Endothelial cell of umbilical vein (primary cell): ENCODE measurements around the gene SLC25A21.

Experiments
- EZH2 ChIP-seq: IDR thresholded peaks from 2 replicates; pipeline ENCODE4 v1.6.1; 2012; ENCODE audit warnings: borderline replicate concordance, low read depth, mild to moderate bottlenecking, moderate library complexity, low read length, inconsistent platforms; ENCODE audit not compliant: severe bottlenecking
- POLR2A ChIP-seq: IDR thresholded peaks from 2 replicates; pipeline ENCODE4 v1.6.1; 2012; ENCODE audit warnings: low read depth, mild to moderate bottlenecking, control low read depth, low read length
- TF ChIP-seq, protein P1 (sequence below), 2 donors: IDR thresholded peaks; 1 replicate in 1 of 2; 2 replicates in 1 of 2; pipeline ENCODE4 v1.5.1; 2011; ENCODE audit warnings: low read length in 2 of 2, mild to moderate bottlenecking in 2 of 2, moderate library complexity in 2 of 2, control low read depth in 1 of 2, inconsistent platforms in 1 of 2, low read depth in 1 of 2; ENCODE audit not compliant: insufficient read depth in 1 of 2; ENCODE audit errors: extremely low read depth in 1 of 2

- TF ChIP-seq EZH2, result no peak
- TF ChIP-seq, protein P1, sequence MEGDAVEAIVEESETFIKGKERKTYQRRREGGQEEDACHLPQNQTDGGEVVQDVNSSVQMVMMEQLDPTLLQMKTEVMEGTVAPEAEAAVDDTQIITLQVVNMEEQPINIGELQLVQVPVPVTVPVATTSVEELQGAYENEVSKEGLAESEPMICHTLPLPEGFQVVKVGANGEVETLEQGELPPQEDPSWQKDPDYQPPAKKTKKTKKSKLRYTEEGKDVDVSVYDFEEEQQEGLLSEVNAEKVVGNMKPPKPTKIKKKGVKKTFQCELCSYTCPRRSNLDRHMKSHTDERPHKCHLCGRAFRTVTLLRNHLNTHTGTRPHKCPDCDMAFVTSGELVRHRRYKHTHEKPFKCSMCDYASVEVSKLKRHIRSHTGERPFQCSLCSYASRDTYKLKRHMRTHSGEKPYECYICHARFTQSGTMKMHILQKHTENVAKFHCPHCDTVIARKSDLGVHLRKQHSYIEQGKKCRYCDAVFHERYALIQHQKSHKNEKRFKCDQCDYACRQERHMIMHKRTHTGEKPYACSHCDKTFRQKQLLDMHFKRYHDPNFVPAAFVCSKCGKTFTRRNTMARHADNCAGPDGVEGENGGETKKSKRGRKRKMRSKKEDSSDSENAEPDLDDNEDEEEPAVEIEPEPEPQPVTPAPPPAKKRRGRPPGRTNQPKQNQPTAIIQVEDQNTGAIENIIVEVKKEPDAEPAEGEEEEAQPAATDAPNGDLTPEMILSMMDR (IDR thresholded peaks at IDR 0.05; ENCODE audit: extremely low read depth in 1 of 2, insufficient read depth in 1 of 2, low read depth in 1 of 2, low read length in 2 of 2), result no peak
- no peak for TF ChIP-seq POLR2A
Measured at GRCh38 chr14:37057776-37058175, 114.6 kb downstream of the SLC25A21 start.
